Activated effector memory CD4-positive, alpha-beta T cell treated with anti-CD3 and anti-CD28 coated beads, Interleukin-2, amount 50 U/mL, for 16 hours (primary cell): ENCODE data around the gene EXOC7.

ENCODE experiments used
- DNase-seq: peaks from one replicate; pipeline ENCODE4 v3.0.0-alpha.2; 2020

EXOC7 gene

GRCh38 chr17:76034428-76035350 is 68.9 kb downstream of the EXOC7 start:
- no peak for DNase-seq

GRCh38 chr17:76033139-76033538 is 70.4 kb downstream of the EXOC7 start:
- no peak for DNase-seq

- DNase-seq = no peak
Measured at GRCh38 chr17:76032780-76033108, 70.8 kb downstream of the EXOC7 start.

DNA sequence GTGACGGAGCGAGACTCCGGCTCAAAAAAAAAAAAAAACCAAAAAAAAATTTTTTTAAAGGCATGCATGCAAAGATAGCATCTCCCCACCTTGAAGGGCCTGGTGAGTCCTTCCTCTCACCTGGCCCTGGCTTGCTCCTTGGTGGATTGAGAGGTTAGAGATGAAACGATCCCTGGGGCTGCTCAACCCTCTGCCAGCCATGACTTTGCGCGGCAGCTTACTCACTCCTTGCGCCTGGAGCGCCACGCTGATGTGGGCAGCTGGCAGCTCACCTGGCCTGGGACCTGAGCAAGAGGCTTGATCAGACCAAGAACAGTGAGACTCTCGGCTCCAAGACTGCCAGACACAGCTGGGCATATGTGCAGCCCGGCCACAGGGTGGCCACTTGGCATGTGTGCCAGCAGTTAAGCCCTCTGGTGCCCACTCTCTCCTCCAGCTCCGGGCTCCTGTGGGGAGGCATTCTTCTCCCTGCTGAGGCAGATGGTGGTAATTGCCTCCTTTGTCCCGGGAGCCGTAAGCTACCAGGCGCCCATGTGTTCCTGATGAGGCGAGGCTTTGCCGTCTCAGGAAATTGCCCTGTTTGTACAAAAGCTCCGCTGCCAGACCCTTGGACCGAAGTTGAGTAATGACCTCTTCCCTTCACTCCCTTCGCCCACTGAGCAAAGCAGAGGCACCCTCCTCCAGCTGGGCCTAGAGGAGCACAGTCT is 71.4 kb downstream of the EXOC7 start:
- no peak for DNase-seq
